Activated CD8-positive, alpha-beta T cell treated with anti-CD3 and anti-CD28 coated beads for 36 hours (primary cell): Measurements from ENCODE around the gene PAQR9. TPM values are rescaled to one million over a fixed set of nuclear protein-coding genes. Genes with fewer than 3 reads are reported as not detected.
A peak's percentile ranks its signal among the peaks of the same experiment; 100 is the strongest.

Source experiments
- ATAC-seq: fragments of 200-7000 bp; cut with Tn5 transposase; one replicate; pipeline ENCODE4 v1.10.0; 2021; ENCODE audit warnings: mild to moderate bottlenecking, moderate library complexity
- CTCF ChIA-PET: fragments of 350-600 bp; sonication (Branson Sonifier 250); formaldehyde crosslinking; loops from one replicate; lab custom pipeline; 2021; ENCODE audit warnings: antibody characterized with exemption; lab: Charles Lee
- POLR2A ChIA-PET: fragments of 350-600 bp; sonication (Branson Sonifier 250); formaldehyde crosslinking; loops from one replicate; lab custom pipeline; 2021; ENCODE audit warnings: antibody characterized with exemption; lab: Charles Lee
- DNase-seq: peaks from one replicate; pipeline ENCODE4 v3.0.0-alpha.2; 2020
- H3K27ac Mint-ChIP-seq: one replicate; pipeline ENCODE4 v1.8.0; 2021; ENCODE audit warnings: mild to moderate bottlenecking, mixed read lengths
- H3K27me3 Mint-ChIP-seq: one replicate; pipeline ENCODE4 v1.8.0; 2021; ENCODE audit warnings: mixed read lengths
- H3K36me3 Mint-ChIP-seq: one replicate; pipeline ENCODE4 v1.8.0; 2021; ENCODE audit warnings: low read depth, mixed read lengths
- H3K4me1 Mint-ChIP-seq: one replicate; pipeline ENCODE4 v1.8.0; 2021; ENCODE audit warnings: low read depth, mixed read lengths
- H3K4me3 Mint-ChIP-seq: one replicate; pipeline ENCODE4 v1.8.0; 2021; ENCODE audit warnings: mild to moderate bottlenecking, moderate library complexity, mixed read lengths
- H3K9me3 Mint-ChIP-seq: one replicate; pipeline ENCODE4 v1.8.0; 2021; ENCODE audit warnings: mixed read lengths
- CTCF ChIP-seq: fragments of 200-600 bp; IDR thresholded peaks from one replicate; pipeline ENCODE4 v1.8.0; 2022; ENCODE audit warnings: antibody characterized with exemption, mild to moderate bottlenecking
- intact Hi-C: fragments of 100-400 bp; cut with micrococcal nuclease; formaldehyde crosslinking; loops from one replicate; pipeline ENCODE4 v1.10.0; 2022
- total RNA-seq, 2 experiments: library from RNA; stranded (reverse); gene quantifications; one replicate each; pipeline ENCODE4 v1.2.3, GENCODE V29; 2021

Gene PAQR9
- total RNA-seq, 2 experiments from 2014 or later, result not detected

GRCh38 chr3:142947352-142947751, 16.1 kb downstream of the PAQR9 start:
- intact Hi-C loops, result no loop called here
- CTCF ChIA-PET, result no interaction called here
- Mint-ChIP-seq H3K9me3 (no peaks in the 10 kb centered on the region), H3K27me3 (peaks cover 35% of the 10 kb centered on the region), H3K4me3 (no peak overlapping the region), H3K36me3 (no peaks in the 10 kb centered on the region), H3K27ac (no peak overlapping the region), H3K4me1 (peaks cover 7% of the 10 kb centered on the region)
- ATAC-seq (no peak), DNase-seq (no peak)
- POLR2A ChIA-PET, result interaction anchor here (0.6 kb wide), 1 partner anchor 369 kb away, joined by 3 read pairs; the partner anchor contains the start of gene ATR
- no peak for TF ChIP-seq CTCF

- intact Hi-C loops, result no loop called here
- Mint-ChIP-seq H3K4me3 (no peak overlapping the region), H3K36me3 (no peaks in the 10 kb centered on the region), H3K9me3 (no peaks in the 10 kb centered on the region), H3K27ac (no peak overlapping the region), H3K27me3 (peaks cover 32% of the 10 kb centered on the region), H3K4me1 (peaks cover 7% of the 10 kb centered on the region)
- POLR2A ChIA-PET, result no interaction called here
- no peak for TF ChIP-seq CTCF
- ATAC-seq (no peak), DNase-seq (no peak)
- CTCF ChIA-PET, result no interaction called here
Observed at GRCh38 chr3:142946861-142947260, 16.6 kb downstream of the PAQR9 start.

DNA sequence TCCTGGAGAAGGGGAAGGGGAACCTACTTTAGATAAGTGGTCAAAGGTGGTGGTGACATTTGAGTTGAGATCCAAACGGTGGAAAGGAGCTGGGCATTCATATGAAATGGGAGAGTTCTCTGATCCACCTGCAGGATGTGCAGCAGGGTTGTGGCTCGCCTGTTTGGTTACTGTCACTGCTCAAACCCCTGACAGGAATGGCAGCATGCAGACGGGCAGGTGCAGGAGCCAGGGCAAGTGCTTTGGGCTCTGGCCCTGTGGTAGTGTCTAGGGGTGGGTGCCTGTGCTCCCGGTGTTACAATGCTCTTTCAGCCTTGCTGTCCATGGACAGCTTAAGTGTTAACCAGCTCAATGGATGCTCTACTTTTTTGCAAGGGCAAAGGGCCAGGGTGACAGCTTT, 18.5 kb downstream of the PAQR9 start:
- peaks cover 7% of the 10 kb centered on the region for H3K4me1 Mint-ChIP-seq
- CTCF ChIA-PET, result interaction anchor here (0.7 to 1.8 kb wide), 2 partner anchors 14 to 116 kb away, joined by 4 to 6 read pairs; no protein-coding TSS in a partner anchor
- no peak for DNase-seq
- H3K36me3 Mint-ChIP-seq, result no peaks in the 10 kb centered on the region
- intact Hi-C loops, result no loop called here
- no peaks in the 10 kb centered on the region for H3K9me3 Mint-ChIP-seq
- H3K27me3 Mint-ChIP-seq, result peaks cover 23% of the 10 kb centered on the region
- no peak overlapping the region for H3K4me3 Mint-ChIP-seq
- no peak for TF ChIP-seq CTCF
- H3K27ac Mint-ChIP-seq, result no peak overlapping the region
- no peak for ATAC-seq
- POLR2A ChIA-PET, result no interaction called here

DNA sequence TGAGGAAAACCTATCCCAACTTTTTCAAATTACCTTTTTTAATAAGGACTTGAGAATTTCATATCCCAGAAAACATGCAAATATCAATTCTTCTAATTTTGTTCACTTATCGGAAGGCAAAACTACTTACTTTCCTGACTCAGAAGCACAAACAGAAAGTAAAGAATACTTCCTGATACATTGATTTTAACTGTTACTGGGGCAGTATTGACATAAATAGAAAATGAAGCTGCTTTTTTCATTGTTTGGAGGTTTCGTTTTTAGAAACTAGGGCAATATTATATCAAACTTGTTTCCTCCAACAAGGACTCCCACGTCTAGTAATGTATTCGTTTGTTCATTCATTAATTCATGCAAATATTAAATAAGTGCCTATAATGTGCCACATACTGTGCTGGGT, 19.1 kb downstream of the PAQR9 start:
- ChIA-PET CTCF (interaction anchor here (0.7 to 1.8 kb wide), 3 partner anchors 13 to 116 kb away, joined by 4 to 6 read pairs (median 4); no protein-coding TSS in a partner anchor), POLR2A (no interaction called here)
- Mint-ChIP-seq H3K27me3 (peaks cover 23% of the 10 kb centered on the region), H3K4me1 (peaks cover 7% of the 10 kb centered on the region), H3K36me3 (no peaks in the 10 kb centered on the region), H3K27ac (peak overlapping the region; percentile 17), H3K4me3 (no peak overlapping the region), H3K9me3 (no peaks in the 10 kb centered on the region)
- intact Hi-C loops, result no loop called here
- DNase-seq (no peak), ATAC-seq (no peak)
- TF ChIP-seq CTCF, result no peak

DNA sequence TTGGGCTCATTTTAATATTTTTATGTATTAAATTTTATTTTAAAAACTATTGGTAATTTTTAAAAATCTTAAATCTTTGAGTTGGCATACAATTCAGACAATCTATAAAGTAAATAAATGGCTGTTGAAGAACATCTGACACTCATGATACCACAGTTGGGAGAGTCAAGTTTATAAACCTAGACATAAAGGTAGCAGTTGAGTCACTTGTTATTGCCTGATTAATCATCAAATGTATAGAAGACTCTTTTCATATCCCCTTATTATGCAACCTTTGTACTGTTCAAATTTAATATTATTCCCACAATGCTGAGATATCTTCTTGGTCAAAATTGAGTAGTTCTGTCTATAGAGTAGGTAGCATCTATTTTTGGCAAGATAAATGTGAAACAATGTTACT, 19.6 kb downstream of the PAQR9 start:
- Mint-ChIP-seq H3K27ac (peak overlapping the region; percentile 17), H3K4me3 (no peak overlapping the region), H3K9me3 (no peaks in the 10 kb centered on the region), H3K4me1 (peaks cover 7% of the 10 kb centered on the region), H3K27me3 (peaks cover 18% of the 10 kb centered on the region), H3K36me3 (no peaks in the 10 kb centered on the region)
- intact Hi-C loops, result no loop called here
- POLR2A ChIA-PET, result no interaction called here
- ATAC-seq, result no peak
- TF ChIP-seq CTCF, result no peak
- no peak for DNase-seq
- CTCF ChIA-PET, result interaction anchor here (0.9 to 1.8 kb wide), 2 partner anchors 12 to 44 kb away, joined by 4 to 6 read pairs; no protein-coding TSS in a partner anchor
